Iris pigment epithelial cell (primary cell): ENCODE data around the gene SPRED1.
"Not testable (repeated sequence)": the region's sequence is repeated elsewhere in the genome, so short reads cannot be mapped to it uniquely, and the experiment has no call there.

Experiments used
- DNase-seq: peaks from one replicate; pipeline ENCODE4 v3.0.0-alpha.2; 2011; ENCODE audit warnings: low read depth

The SPRED1 gene

GRCh38 chr15:38237021-38237420, 15.6 kb upstream of the SPRED1 start:
- not testable (repeated sequence) for DNase-seq

- DNase-seq, result no peak
Observed at GRCh38 chr15:38238311-38238710, 14.3 kb upstream of the SPRED1 start.

- no peak for DNase-seq
Observed at GRCh38 chr15:38242055-38242454, 10.6 kb upstream of the SPRED1 start.

GRCh38 chr15:38243278-38244055, 9.2 kb upstream of the SPRED1 start:
- DNase-seq, result no peak

GRCh38 chr15:38247336-38247735, 5.3 kb upstream of the SPRED1 start:
- DNase-seq, result no peak

GRCh38 chr15:38253351-38253781, 730 bp downstream of the SPRED1 start:
- peak; percentile 87 for DNase-seq

GRCh38 chr15:38254051-38254883, 1.6 kb downstream of the SPRED1 start:
- DNase-seq, result peak; percentile 76

GRCh38 chr15:38255690-38256089, 3.1 kb downstream of the SPRED1 start:
- no peak for DNase-seq

GRCh38 chr15:38257676-38258075, 5.0 kb downstream of the SPRED1 start:
- no peak for DNase-seq

- no peak for DNase-seq
Observed at GRCh38 chr15:38259134-38259533, 6.5 kb downstream of the SPRED1 start.

GRCh38 chr15:38260077-38260476, 7.4 kb downstream of the SPRED1 start:
- no peak for DNase-seq

GRCh38 chr15:38263251-38263650, 10.6 kb downstream of the SPRED1 start:
- DNase-seq, result no peak

- peak; percentile 92 for DNase-seq
Observed at GRCh38 chr15:38263996-38264395, 11.4 kb downstream of the SPRED1 start.

GRCh38 chr15:38266247-38266986, 13.8 kb downstream of the SPRED1 start:
- DNase-seq, result peak; percentile 55

GRCh38 chr15:38267421-38268022, 14.9 kb downstream of the SPRED1 start:
- DNase-seq, result peak; percentile 54

GRCh38 chr15:38271144-38271543, 18.5 kb downstream of the SPRED1 start:
- DNase-seq, result no peak

- no peak for DNase-seq
Observed at GRCh38 chr15:38271895-38272294, 19.3 kb downstream of the SPRED1 start.

- not testable (repeated sequence) for DNase-seq
Observed at GRCh38 chr15:38272431-38272830, 19.8 kb downstream of the SPRED1 start.

GRCh38 chr15:38274135-38274534, 21.5 kb downstream of the SPRED1 start:
- DNase-seq, result no peak

- DNase-seq, result peak; percentile 89
Observed at GRCh38 chr15:38275959-38276358, 23.3 kb downstream of the SPRED1 start.

GRCh38 chr15:38277281-38277680, 24.6 kb downstream of the SPRED1 start:
- not testable (repeated sequence) for DNase-seq

GRCh38 chr15:38281031-38281430, 28.4 kb downstream of the SPRED1 start:
- no peak for DNase-seq
